GM12878 (cell line): Measurements from ENCODE around the gene PIWIL4. TPM values are rescaled to one million over a fixed set of nuclear protein-coding genes. Genes with fewer than 3 reads are reported as not detected.

Experiments
- ATAC-seq: fragments of 200-7000 bp; cut with Tn5 transposase; 3 replicates; pipeline ENCODE4 v1.9.1; 2020; ENCODE audit warnings: mild to moderate bottlenecking, moderate library complexity
- BruUV-seq: library from RNA; stranded (reverse); fragments of 400-500 nt; replicated peaks from 2 replicates; lab custom pipeline; 2021; lab: Mats Ljungman, UMichigan
- CTCF ChIA-PET: fragments of 300-600 bp; sonication (Branson Sonifier 250); formaldehyde crosslinking; extraction: SDS; loops from one replicate; lab custom pipeline; 2021; ENCODE audit warnings: inconsistent platforms; lab: Yijun Ruan, JAX
- POLR2A ChIA-PET: fragments of 350-600 bp; formaldehyde crosslinking; extraction: SDS; loops from one replicate; lab custom pipeline; 2021; ENCODE audit warnings: inconsistent platforms; lab: Charles Lee
- RAD21 ChIA-PET: fragments of 300-600 bp; sonication (Branson Sonifier 250); formaldehyde crosslinking; loops from one replicate; lab custom pipeline; 2023; ENCODE audit warnings: antibody characterized with exemption; ENCODE audit not compliant: unreplicated experiment; lab: Charles Lee
- SMC1A ChIA-PET: fragments of 300-600 bp; sonication (Branson Sonifier 250); formaldehyde crosslinking; loops from one replicate; lab custom pipeline; 2023; ENCODE audit not compliant: unreplicated experiment, uncharacterized antibody; lab: Charles Lee
- DNase-seq: peaks from one replicate; pipeline ENCODE4 v3.0.0-alpha.2; 2011; ENCODE audit warnings: low read depth, low spot score
- FAIRE-seq: peaks from 3 replicates; lab custom pipeline; 2011; peaks lifted over from hg19 to GRCh38; lab: Jason Lieb, UNC
- H2AFZ ChIP-seq: 2 replicates; pipeline ENCODE4 v1.6.0; 2011; ENCODE audit warnings: low read depth, low read length, control low read depth; ENCODE audit not compliant: control insufficient read depth
- H3K27ac ChIP-seq: 2 replicates; pipeline ENCODE4 v1.5.1; 2011; ENCODE audit warnings: control low read depth; ENCODE audit not compliant: control insufficient read depth, insufficient read depth
- H3K27me3 ChIP-seq, 2 experiments: replicated peaks in 1 of 2; 2 replicates each; pipeline versions ENCODE4 v1.6.0 to v1.6.1; 2011; ENCODE audit warnings: low read length in 1 of 2; ENCODE audit not compliant: control insufficient read depth in 2 of 2, insufficient read depth in 2 of 2
- H3K36me3 ChIP-seq, 2 experiments: 2 replicates each; pipeline ENCODE4 v1.5.1; 2011; ENCODE audit warnings: low read length in 1 of 2; ENCODE audit not compliant: control insufficient read depth in 2 of 2, insufficient read depth in 2 of 2
- H3K4me1 ChIP-seq: 2 replicates; pipeline ENCODE4 v1.6.1; 2011; ENCODE audit warnings: mild to moderate bottlenecking, low read length, moderate library complexity, mixed read lengths; ENCODE audit not compliant: control insufficient read depth, insufficient read depth
- H3K4me2 ChIP-seq: 2 replicates; pipeline ENCODE4 v1.6.0; 2011; ENCODE audit warnings: control low read depth; ENCODE audit not compliant: control insufficient read depth, insufficient read depth
- H3K4me3 ChIP-seq: fragments of 200-600 bp; sonication (generic); 2 replicates; pipeline ENCODE4 v1.5.1; 2016
- H3K79me2 ChIP-seq: 2 replicates; pipeline ENCODE4 v1.6.0; 2011; ENCODE audit warnings: low read length; ENCODE audit not compliant: control insufficient read depth, insufficient read depth
- H3K9ac ChIP-seq: 2 replicates; pipeline ENCODE4 v1.8.0; 2011; ENCODE audit warnings: low read length, control low read depth, mixed read lengths; ENCODE audit not compliant: control insufficient read depth, insufficient read depth
- H3K9me3 ChIP-seq: replicated peaks from 3 replicates; pipeline ENCODE4 v1.5.1; 2011; ENCODE audit warnings: mild to moderate bottlenecking, low read length; ENCODE audit not compliant: control insufficient read depth, insufficient read depth
- H4K20me1 ChIP-seq: 2 replicates; pipeline ENCODE4 v1.6.0; 2011; ENCODE audit not compliant: control insufficient read depth, insufficient read depth
- BACH1 ChIP-seq: fragments of 450-650 bp; IDR thresholded peaks from 2 replicates; pipeline ENCODE4 v1.6.1; 2017; ENCODE audit warnings: mild to moderate bottlenecking, borderline replicate concordance
- BHLHE40 ChIP-seq, 2 experiments: fragments of 450-650 bp in 1 of 2; IDR thresholded peaks; 2 replicates each; pipeline ENCODE4 v1.6.1; 2011 to 2017; ENCODE audit warnings: low read depth in 2 of 2, borderline replicate concordance in 1 of 2, improper control_type of control experiment in 1 of 2, low read length in 1 of 2, mild to moderate bottlenecking in 1 of 2
- DPF2 ChIP-seq: fragments of 450-650 bp; IDR thresholded peaks from 2 replicates; pipeline ENCODE4 v1.6.1; 2017; ENCODE audit warnings: mild to moderate bottlenecking
- EP300 ChIP-seq, 2 experiments: fragments of 150-350 bp in 1 of 2; IDR thresholded peaks; 2 replicates each; pipeline ENCODE4 v1.6.1; 2011 to 2012; ENCODE audit warnings: low read depth in 2 of 2, low read length in 2 of 2, borderline replicate concordance in 1 of 2, improper control_type of control experiment in 1 of 2, inconsistent platforms in 1 of 2; ENCODE audit not compliant: control insufficient read depth in 1 of 2
- IKZF1 ChIP-seq: fragments of 450-650 bp; conservative IDR thresholded peaks from 2 replicates; pipeline ENCODE4 v1.6.1; 2017; ENCODE audit warnings: antibody characterized with exemption, mild to moderate bottlenecking
- NR2F1 ChIP-seq: fragments of 450-650 bp; conservative IDR thresholded peaks from 2 replicates; pipeline ENCODE4 v1.6.1; 2017; ENCODE audit warnings: mild to moderate bottlenecking
- PAX5 ChIP-seq: IDR thresholded peaks from 2 replicates; pipeline ENCODE4 v1.6.1; 2011; ENCODE audit warnings: low read depth, low read length, borderline replicate concordance
- POLR2A ChIP-seq: IDR thresholded peaks from 2 replicates; pipeline ENCODE4 v1.6.1; 2011; ENCODE audit warnings: low read depth, mild to moderate bottlenecking, low read length
- SPI1 ChIP-seq: IDR thresholded peaks from 2 replicates; pipeline ENCODE4 v1.6.1; 2011; ENCODE audit warnings: low read depth, mild to moderate bottlenecking, low read length, moderate library complexity, borderline replicate concordance; ENCODE audit not compliant: insufficient read depth
- ZNF217 ChIP-seq: fragments of 450-650 bp; IDR thresholded peaks from 2 replicates; pipeline ENCODE4 v1.6.1; 2017; ENCODE audit warnings: antibody characterized with exemption, mild to moderate bottlenecking
- WGBS: methylation state at CpG from one replicate; pipeline ENCODE4 v1.1.6; 2016; ENCODE audit warnings: low lambda C conversion rate; ENCODE audit not compliant: insufficient replicate concordance, insufficient coverage; ENCODE audit errors: missing lambda C conversion rate; 5-methylcytosine and 5-hydroxymethylcytosine counted together
- in situ Hi-C: fragments of 300-500 bp; cut with MboI; formaldehyde crosslinking; loops from 9 replicates; pipeline ENCODE4 v1.14.3; 2018; ENCODE audit warnings: mixed read lengths
- intact Hi-C: fragments of 100-400 bp; cut with micrococcal nuclease; formaldehyde crosslinking; loops from one replicate; pipeline ENCODE4 v1.14.2; 2022; ENCODE audit not compliant: unreplicated experiment
- polyA plus RNA-seq, 11 experiments: library from polyadenylated mRNA; depleted of rRNA in 4 of 11; unstranded in 6 of 11; stranded (reverse) in 5 of 11; fragments of >200 nt; fragmentation: Nextera tagmentation in 4 of 11; fragmentation: Illumina TruSeq in 1 of 11; extraction: Ambion mirVana in 4 of 11; extraction: Trizol in 1 of 11; gene quantifications; 1 replicate in 1 of 11; 2 replicates in 10 of 11; pipeline versions ENCODE4 v1.2.1 to v1.2.3, GENCODE V29; 2011 to 2016; ENCODE audit warnings: inconsistent platforms in 2 of 11, missing spikeins in 2 of 11, low read depth in 1 of 11
- total RNA-seq, 4 experiments: library from RNA; depleted of rRNA in 3 of 4; stranded (reverse); fragments of >200 nt in 3 of 4; fragmentation: Illumina TruSeq in 1 of 4; extraction: Trizol in 1 of 4; gene quantifications; 2 replicates each; pipeline versions ENCODE4 v1.2.1 to v1.2.3, GENCODE V29; 2013 to 2021

The PIWIL4 gene
- total and polyA plus RNA-seq, 10 of the 15 experiments (the other 5 are each of a cell fraction or from before 2014, with no cell fraction given) = 0.23 to 13.3 (median 0.47) TPM

GRCh38 chr11:94581926-94582325, 14.8 kb downstream of the PIWIL4 start (continued):
- TF ChIP-seq SPI1 = peak; percentile 94

GRCh38 chr11:94583213-94583865, 16.2 kb downstream of the PIWIL4 start:
- peak overlapping the region; percentile 8 for H3K4me3 ChIP-seq
- H4K20me1 ChIP-seq = no peaks in the 10 kb centered on the region
- intact Hi-C loops (loop anchor here (1.0 to 2.0 kb wide), 2 partner anchors 20 to 39 kb away; no protein-coding TSS in a partner anchor), in situ Hi-C loops (no loop called here)
- no peaks in the 10 kb centered on the region for H3K36me3 ChIP-seq
- peak; percentile 50 for ATAC-seq
- peak overlapping the region; percentile 84 for H3K27ac ChIP-seq
- ChIA-PET SMC1A (interaction anchor here (0.8 to 13.6 kb wide), 9 partner anchors 9 to 63 kb away, joined by 3 to 145 read pairs (median 16); no protein-coding TSS in a partner anchor), RAD21 (interaction anchor here (0.8 to 5.4 kb wide), 8 partner anchors 9 to 63 kb away, joined by 3 to 86 read pairs (median 7); no protein-coding TSS in a partner anchor), POLR2A (interaction anchor here (0.8 to 3.9 kb wide), 10 partner anchors 10 to 48 kb away, joined by 4 to 24 read pairs (median 6); partner anchors contain the start of gene FUT4), CTCF (interaction anchor here (1.2 to 10.7 kb wide), 10 partner anchors 8 to 399 kb away, joined by 4 to 100 read pairs (median 12); no protein-coding TSS in a partner anchor)
- H2AFZ ChIP-seq = peak overlapping the region; percentile 71; the same call in 1 of the 2 replicates
- peak overlapping the region; percentile 67 for H3K9ac ChIP-seq
- peaks cover 22% of the 10 kb centered on the region for H3K4me1 ChIP-seq
- H3K27me3 ChIP-seq = no peaks in the 10 kb centered on the region
- no TSS peak for BruUV-seq
- TF ChIP-seq IKZF1 (peak; percentile 30; the same call in 1 of the 2 replicates), ZNF217 (0 out of 2 replicates have a peak, but pooled peaks have one; percentile 10), EP300 (IDR thresholded peaks at IDR 0.05; ENCODE audit: borderline replicate concordance in 1 of 2, control insufficient read depth in 1 of 2, low read depth in 2 of 2, low read length in 2 of 2) (0 out of 4 replicates have a peak, but pooled peaks of 1 of the 2 experiments have one; percentile 43), POLR2A (no peak), BACH1 (0 out of 2 replicates have a peak, but pooled peaks have one; percentile 12), BHLHE40 (IDR thresholded peaks at IDR 0.05; ENCODE audit: borderline replicate concordance in 1 of 2, low read depth in 2 of 2, low read length in 1 of 2) (peak in 1 of 2 experiments; percentile 23; a peak in 1 of 4 replicates), NR2F1 (peak; percentile 36; the same call in 1 of the 2 replicates), PAX5 (no peak), DPF2 (0 out of 2 replicates have a peak, but pooled peaks have one; percentile 21)
- no peaks in the 10 kb centered on the region; the same call in 2 of the 3 replicates for H3K9me3 ChIP-seq
- H3K4me2 ChIP-seq = peak overlapping the region; percentile 45
- DNase-seq = no peak
- 20% methylated on average over 4 of the region's 4 CpGs for WGBS
- peaks cover 2% of the 10 kb centered on the region for H3K79me2 ChIP-seq
- FAIRE-seq = no peak
